ENCODE measurements around the gene MRGPRE.

The MRGPRE gene

GRCh38 chr11:3189886-3190583, 42.2 kb downstream of the MRGPRE start:
- no peak for DNase-seq
- WGBS (ENCODE audit: insufficient coverage): 85% methylated on average over 6 of the region's 11 CpGs
- no peak overlapping the region for H3K27ac ChIP-seq (ENCODE audit: insufficient read depth in 1 of 2, low read depth in 1 of 2, low read length in 2 of 2, poor library complexity in 1 of 2, severe bottlenecking in 2 of 2)
- H3K9me3 ChIP-seq (ENCODE audit: control extremely low read depth in 1 of 5, control insufficient read depth in 4 of 5, insufficient read depth in 2 of 5, low read depth in 1 of 5, low read length in 4 of 5): no peaks in the 10 kb centered on the region
- ChIA-PET CTCF (interaction anchor here (1.4 kb wide), 1 partner anchor 115 kb away, joined by 4 read pairs; no protein-coding TSS in a partner anchor), POLR2A (no interaction called here)
- no peak overlapping the region for H3K4me3 ChIP-seq (ENCODE audit: control insufficient read depth in 1 of 7, extremely low read depth in 1 of 7, insufficient read depth in 4 of 7, low read depth in 2 of 7, low read length in 6 of 7)
- H3K27me3 ChIP-seq (replicated peaks in 2 of 5; ENCODE audit: control insufficient read depth in 4 of 5, insufficient read depth in 5 of 5, low read length in 4 of 5): no peaks in the 10 kb centered on the region
- H3K4me1 ChIP-seq (ENCODE audit: control extremely low read depth in 1 of 4, control insufficient read depth in 4 of 4, insufficient read depth in 4 of 4, low read length in 3 of 4): peaks cover 0 to 3% (median 0%) of the 10 kb centered on the region in 4 experiments
- no peaks in the 10 kb centered on the region for H3K36me3 ChIP-seq (ENCODE audit: control insufficient read depth in 4 of 4, insufficient read depth in 4 of 4, low read length in 3 of 4)

- 92% methylated on average over 7 of the region's 15 CpGs for WGBS (ENCODE audit: insufficient coverage)
- CTCF ChIA-PET: interaction anchor here (1.4 kb wide), 1 partner anchor 114 kb away, joined by 4 read pairs; no protein-coding TSS in a partner anchor
- Histone ChIP-seq H3K9me3 (ENCODE audit: control extremely low read depth in 1 of 5, control insufficient read depth in 4 of 5, insufficient read depth in 2 of 5, low read depth in 1 of 5, low read length in 4 of 5) (no peaks in the 10 kb centered on the region), H3K27me3 (replicated peaks in 2 of 5; ENCODE audit: control insufficient read depth in 4 of 5, insufficient read depth in 5 of 5, low read length in 4 of 5) (no peaks in the 10 kb centered on the region), H3K27ac (ENCODE audit: insufficient read depth in 1 of 2, low read depth in 1 of 2, low read length in 2 of 2, poor library complexity in 1 of 2, severe bottlenecking in 2 of 2) (no peak overlapping the region), H3K4me1 (ENCODE audit: control extremely low read depth in 1 of 4, control insufficient read depth in 4 of 4, insufficient read depth in 4 of 4, low read length in 3 of 4) (peaks cover 0 to 3% (median 0%) of the 10 kb centered on the region in 4 experiments), H3K36me3 (ENCODE audit: control insufficient read depth in 4 of 4, insufficient read depth in 4 of 4, low read length in 3 of 4) (no peaks in the 10 kb centered on the region), H3K4me3 (ENCODE audit: control insufficient read depth in 1 of 7, extremely low read depth in 1 of 7, insufficient read depth in 4 of 7, low read depth in 2 of 7, low read length in 6 of 7) (no peak overlapping the region)
- POLR2A ChIA-PET: no interaction called here
- no peak for DNase-seq
These were observed 42.9 kb downstream of the MRGPRE start for GRCh38 chr11:3189196-3189843.

GRCh38 chr11:3188496-3189195, 43.6 kb downstream of the MRGPRE start:
- POLR2A ChIA-PET: no interaction called here

GRCh38 chr11:3186166-3186953, 45.9 kb downstream of the MRGPRE start:
- 92% methylated on average over 10 of the region's 11 CpGs for WGBS (ENCODE audit: insufficient coverage)
- Histone ChIP-seq H3K36me3 (ENCODE audit: control insufficient read depth in 4 of 4, insufficient read depth in 4 of 4, low read length in 3 of 4) (no peaks in the 10 kb centered on the region), H3K27me3 (replicated peaks in 2 of 5; ENCODE audit: control insufficient read depth in 4 of 5, insufficient read depth in 5 of 5, low read length in 4 of 5) (no peaks in the 10 kb centered on the region), H3K27ac (ENCODE audit: insufficient read depth in 1 of 2, low read depth in 1 of 2, low read length in 2 of 2, poor library complexity in 1 of 2, severe bottlenecking in 2 of 2) (no peak overlapping the region), H3K4me3 (ENCODE audit: control insufficient read depth in 1 of 7, extremely low read depth in 1 of 7, insufficient read depth in 4 of 7, low read depth in 2 of 7, low read length in 6 of 7) (no peak overlapping the region), H3K9me3 (ENCODE audit: control extremely low read depth in 1 of 5, control insufficient read depth in 4 of 5, insufficient read depth in 2 of 5, low read depth in 1 of 5, low read length in 4 of 5) (peaks cover 0 to 3% (median 0%) of the 10 kb centered on the region in 5 experiments), H3K4me1 (ENCODE audit: control extremely low read depth in 1 of 4, control insufficient read depth in 4 of 4, insufficient read depth in 4 of 4, low read length in 3 of 4) (no peaks in the 10 kb centered on the region)
- ChIA-PET CTCF (no interaction called here), POLR2A (no interaction called here)
- DNase-seq: no peak

More at GRCh38 chr11:3188496-3189195, 43.6 kb downstream of the MRGPRE start:
- DNase-seq: no peak
- Histone ChIP-seq H3K27ac (ENCODE audit: insufficient read depth in 1 of 2, low read depth in 1 of 2, low read length in 2 of 2, poor library complexity in 1 of 2, severe bottlenecking in 2 of 2) (no peak overlapping the region), H3K36me3 (ENCODE audit: control insufficient read depth in 4 of 4, insufficient read depth in 4 of 4, low read length in 3 of 4) (no peaks in the 10 kb centered on the region), H3K4me3 (ENCODE audit: control insufficient read depth in 1 of 7, extremely low read depth in 1 of 7, insufficient read depth in 4 of 7, low read depth in 2 of 7, low read length in 6 of 7) (no peak overlapping the region), H3K9me3 (ENCODE audit: control extremely low read depth in 1 of 5, control insufficient read depth in 4 of 5, insufficient read depth in 2 of 5, low read depth in 1 of 5, low read length in 4 of 5) (no peaks in the 10 kb centered on the region), H3K27me3 (replicated peaks in 2 of 5; ENCODE audit: control insufficient read depth in 4 of 5, insufficient read depth in 5 of 5, low read length in 4 of 5) (no peaks in the 10 kb centered on the region), H3K4me1 (ENCODE audit: control extremely low read depth in 1 of 4, control insufficient read depth in 4 of 4, insufficient read depth in 4 of 4, low read length in 3 of 4) (no peaks in the 10 kb centered on the region)
- WGBS (ENCODE audit: insufficient coverage): 98% methylated on average over 8 of the region's 17 CpGs
- CTCF ChIA-PET: no interaction called here

DNA sequence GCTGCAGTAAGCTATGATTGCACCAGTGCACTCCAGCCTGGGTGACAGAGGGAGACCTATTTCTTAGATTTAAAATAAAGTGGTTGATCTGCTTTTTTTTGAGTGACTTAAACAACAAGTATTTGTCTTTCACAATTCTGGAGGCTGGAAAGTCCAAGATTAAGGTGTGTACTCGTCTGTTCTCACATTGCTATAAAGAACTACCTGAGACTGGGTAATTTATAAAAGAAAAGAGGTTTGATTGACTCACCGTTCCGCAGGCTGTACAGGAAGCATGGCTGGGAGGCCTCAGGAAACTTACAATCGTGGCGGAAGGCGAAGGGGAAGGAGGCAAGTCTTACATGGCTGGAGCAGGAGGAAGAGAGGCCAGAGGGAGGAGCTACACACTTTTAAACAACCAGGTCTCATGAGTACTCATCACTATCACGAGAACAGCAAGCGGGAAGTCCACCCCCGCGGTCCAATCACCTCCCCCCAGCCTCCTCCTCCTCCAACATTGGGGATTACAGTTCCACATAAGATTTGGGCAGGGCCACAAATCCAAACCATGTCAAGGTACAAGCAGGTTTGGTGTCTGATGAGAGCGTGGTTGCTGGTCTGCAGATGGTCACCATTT, 47.4 kb downstream of the MRGPRE start:
- H3K36me3 ChIP-seq (ENCODE audit: control insufficient read depth in 4 of 4, insufficient read depth in 4 of 4, low read length in 3 of 4): no peaks in the 10 kb centered on the region
- 64% methylated on average over 6 of the region's 11 CpGs for WGBS (ENCODE audit: insufficient coverage)
- CTCF ChIA-PET: interaction anchor here (2.1 kb wide), 1 partner anchor 15 kb away, joined by 5 read pairs; no protein-coding TSS in a partner anchor
- H3K9me3 ChIP-seq (ENCODE audit: control extremely low read depth in 1 of 5, control insufficient read depth in 4 of 5, insufficient read depth in 2 of 5, low read depth in 1 of 5, low read length in 4 of 5): peaks cover 0 to 3% (median 0%) of the 10 kb centered on the region in 5 experiments
- no peaks in the 10 kb centered on the region for H3K4me1 ChIP-seq (ENCODE audit: control extremely low read depth in 1 of 4, control insufficient read depth in 4 of 4, insufficient read depth in 4 of 4, low read length in 3 of 4)
- no peak overlapping the region for H3K27ac ChIP-seq (ENCODE audit: insufficient read depth in 1 of 2, low read depth in 1 of 2, low read length in 2 of 2, poor library complexity in 1 of 2, severe bottlenecking in 2 of 2)
- POLR2A ChIA-PET: no interaction called here
- no peak overlapping the region for H3K4me3 ChIP-seq (ENCODE audit: control insufficient read depth in 1 of 7, extremely low read depth in 1 of 7, insufficient read depth in 4 of 7, low read depth in 2 of 7, low read length in 6 of 7)
- no peaks in the 10 kb centered on the region for H3K27me3 ChIP-seq (replicated peaks in 2 of 5; ENCODE audit: control insufficient read depth in 4 of 5, insufficient read depth in 5 of 5, low read length in 4 of 5)
- peak in 1 of 3 donors; percentile 17 for DNase-seq

GRCh38 chr11:3183523-3183922, 48.7 kb downstream of the MRGPRE start:
- ChIA-PET CTCF (no interaction called here), POLR2A (no interaction called here)
- Histone ChIP-seq H3K27ac (ENCODE audit: insufficient read depth in 1 of 2, low read depth in 1 of 2, low read length in 2 of 2, poor library complexity in 1 of 2, severe bottlenecking in 2 of 2) (no peak overlapping the region), H3K36me3 (ENCODE audit: control insufficient read depth in 4 of 4, insufficient read depth in 4 of 4, low read length in 3 of 4) (no peaks in the 10 kb centered on the region), H3K9me3 (ENCODE audit: control extremely low read depth in 1 of 5, control insufficient read depth in 4 of 5, insufficient read depth in 2 of 5, low read depth in 1 of 5, low read length in 4 of 5) (peaks cover 0 to 3% (median 0%) of the 10 kb centered on the region in 5 experiments), H3K4me3 (ENCODE audit: control insufficient read depth in 1 of 7, extremely low read depth in 1 of 7, insufficient read depth in 4 of 7, low read depth in 2 of 7, low read length in 6 of 7) (no peak overlapping the region), H3K27me3 (replicated peaks in 2 of 5; ENCODE audit: control insufficient read depth in 4 of 5, insufficient read depth in 5 of 5, low read length in 4 of 5) (no peaks in the 10 kb centered on the region), H3K4me1 (ENCODE audit: control extremely low read depth in 1 of 4, control insufficient read depth in 4 of 4, insufficient read depth in 4 of 4, low read length in 3 of 4) (peaks cover 0 to under 1% (median 0%) of the 10 kb centered on the region in 4 experiments)
- WGBS (ENCODE audit: insufficient coverage): 87% methylated on average over 6 of the region's 6 CpGs
- no peak for DNase-seq
